Hematopoietic multipotent progenitor cell (in vitro differentiated cells): ENCODE results near the gene HEATR5A. TPM values are rescaled to one million over a fixed set of nuclear protein-coding genes. Genes with fewer than 3 reads are reported as not detected.
"Not testable (repeated sequence)": the region's sequence is repeated elsewhere in the genome, so short reads cannot be mapped to it uniquely, and the experiment has no call there.

Experiments
- DNase-seq, 3 donors: peaks; one replicate each; pipeline ENCODE4 v3.0.0-alpha.2; 2011 to 2015; ENCODE audit warnings: low read depth in 2 of 3, low spot score in 2 of 3
- total RNA-seq: library from RNA; depleted of rRNA; stranded (reverse); fragments of >200 nt; gene quantifications from one replicate; pipeline ENCODE4 v1.2.3, GENCODE V29; 2012

Gene HEATR5A
- total RNA-seq, 1 donor: 8.6 TPM

DNA sequence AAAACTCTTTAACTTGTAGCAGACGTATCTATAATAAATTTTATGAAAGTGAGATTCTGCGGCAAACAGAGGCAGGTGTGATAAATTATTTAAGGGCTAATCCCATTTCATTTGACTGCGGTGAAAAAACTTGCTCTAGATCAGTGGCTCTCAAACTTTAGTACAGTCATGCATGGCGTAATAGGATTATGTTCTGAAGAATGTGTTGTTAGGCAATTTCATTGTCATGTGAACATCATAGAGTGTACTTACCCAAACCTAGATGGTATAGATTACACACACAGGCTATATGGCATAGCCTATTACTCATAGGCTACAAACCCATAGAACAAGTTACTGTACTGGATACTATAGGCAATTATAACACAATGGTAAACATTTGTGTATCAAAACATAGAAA lies 83.7 kb downstream of the HEATR5A start:
- no peak for DNase-seq

DNA sequence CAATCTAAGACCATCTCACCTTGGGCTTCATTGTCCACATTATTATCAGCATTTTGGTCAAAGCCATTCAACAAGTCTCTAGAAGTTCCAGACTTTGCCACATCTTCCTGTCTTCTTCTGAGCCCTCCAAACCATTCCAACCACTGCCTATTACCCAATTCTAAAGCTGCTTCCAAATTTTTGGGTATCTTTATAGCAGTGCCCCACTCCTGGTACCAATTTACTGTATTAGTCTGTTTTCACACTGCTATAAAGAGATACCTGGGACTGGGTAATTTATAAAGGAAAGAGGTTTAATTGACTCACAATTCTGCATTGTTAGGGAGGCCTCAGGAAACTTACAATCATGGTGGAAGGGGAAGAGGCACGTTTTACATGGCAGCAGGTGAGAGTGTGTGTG lies 89.0 kb downstream of the HEATR5A start:
- DNase-seq: not testable (repeated sequence)

- DNase-seq: not testable (repeated sequence)
Observed at GRCh38 chr14:31329876-31330521, 90.4 kb downstream of the HEATR5A start.

DNA sequence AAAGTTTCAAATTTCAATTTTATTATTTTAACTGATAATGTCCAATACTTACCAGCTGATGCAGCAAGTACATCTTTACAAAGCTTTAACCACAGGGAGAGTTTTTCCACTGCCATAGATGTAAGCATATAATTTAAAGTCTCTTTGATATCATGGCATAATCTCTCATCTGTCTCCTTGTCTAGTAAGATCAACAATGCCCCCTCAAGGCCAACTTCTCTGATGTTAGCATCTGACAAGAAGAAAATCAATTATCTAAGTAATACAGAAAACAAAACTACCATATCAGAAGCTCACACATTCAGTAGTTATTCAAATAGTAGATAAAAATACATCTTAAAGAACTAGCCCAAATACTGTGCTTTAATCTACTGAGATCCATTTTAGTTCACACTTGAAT lies 94.2 kb downstream of the HEATR5A start:
- peak in 2 of 3 donors; percentile 13 to 52 for DNase-seq

DNA sequence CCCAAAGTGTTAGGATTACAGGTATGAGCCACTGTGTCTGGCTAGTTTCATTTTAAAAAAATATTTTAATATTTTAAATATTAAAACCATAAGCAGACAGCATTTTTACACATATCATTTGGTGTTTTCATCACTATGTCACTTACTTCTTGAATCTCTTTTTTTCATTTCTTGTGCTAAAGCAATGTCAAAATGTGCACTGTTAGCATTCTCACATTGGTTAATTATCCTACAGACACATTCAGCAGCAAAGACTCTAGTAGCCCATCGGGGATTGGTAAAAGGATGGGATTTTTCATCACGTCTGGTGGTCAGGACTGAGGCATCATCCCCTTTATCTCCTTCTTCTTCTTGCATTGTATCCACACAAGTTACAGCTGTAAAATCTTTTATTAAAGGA lies 96.9 kb downstream of the HEATR5A start:
- DNase-seq: no peak

GRCh38 chr14:31320922-31321766 lies 99.2 kb downstream of the HEATR5A start:
- no peak for DNase-seq

DNA sequence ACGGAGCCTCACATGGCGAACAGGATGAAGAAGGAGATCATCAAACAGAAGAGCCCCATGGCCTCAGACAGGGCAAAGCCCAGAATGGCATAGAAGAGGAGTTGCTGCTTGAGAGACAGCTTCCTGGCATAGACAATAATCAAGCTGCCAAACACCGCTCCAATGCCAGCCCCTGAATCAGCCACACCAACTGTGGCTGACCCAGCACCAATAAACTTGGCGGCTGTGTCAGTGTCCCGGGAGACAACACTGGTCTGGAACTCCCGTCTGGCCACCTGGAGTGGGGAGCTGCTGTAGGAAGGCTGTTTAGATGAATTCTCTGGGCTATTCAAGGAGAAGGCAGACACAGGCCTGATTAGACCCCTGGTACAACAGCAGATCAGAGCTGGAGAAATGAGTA lies 100.1 kb downstream of the HEATR5A start:
- no peak for DNase-seq

DNA sequence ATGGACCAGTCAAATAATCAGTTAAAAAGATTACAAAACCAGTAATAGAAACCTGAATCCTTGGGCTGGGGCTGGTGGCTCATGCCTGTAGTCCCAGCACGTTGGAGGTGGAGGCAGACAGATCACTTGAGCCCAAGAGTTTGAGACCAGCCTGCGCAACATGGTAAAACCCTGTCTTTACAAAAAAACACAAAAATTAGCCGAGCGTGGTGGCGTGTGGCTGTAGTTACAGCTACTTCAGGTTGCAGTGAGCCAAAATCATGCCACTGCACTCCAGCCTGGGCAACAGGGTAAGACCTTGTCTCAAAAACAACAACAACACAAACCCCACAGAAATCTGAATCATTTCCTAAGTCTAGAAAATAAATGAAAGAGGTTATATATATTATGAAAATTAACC lies 100.6 kb downstream of the HEATR5A start:
- DNase-seq: no peak

- DNase-seq: no peak
Observed at GRCh38 chr14:31312934-31313333, 107.4 kb downstream of the HEATR5A start.

GRCh38 chr14:31312370-31312769 lies 108.0 kb downstream of the HEATR5A start:
- DNase-seq: not testable (repeated sequence)

DNA sequence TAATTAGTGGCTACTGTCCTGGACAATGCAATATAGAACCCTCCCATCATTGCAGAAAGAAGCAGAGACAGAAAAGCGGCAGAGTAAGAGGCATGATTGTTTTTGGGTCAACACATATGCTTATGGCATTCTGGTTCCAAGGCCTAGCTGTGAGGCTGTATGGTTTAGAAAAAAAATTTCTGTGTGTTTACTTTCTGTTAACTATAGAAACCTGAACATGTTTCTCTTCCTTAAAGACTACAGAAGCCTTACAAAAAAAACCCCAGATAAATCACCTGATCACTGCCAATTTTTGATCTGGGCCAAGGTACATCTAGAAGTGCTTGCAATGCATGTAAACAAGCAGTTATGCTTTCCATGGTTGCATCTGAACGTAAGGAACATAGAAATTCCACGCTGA lies 112.7 kb downstream of the HEATR5A start:
- DNase-seq: no peak

DNA sequence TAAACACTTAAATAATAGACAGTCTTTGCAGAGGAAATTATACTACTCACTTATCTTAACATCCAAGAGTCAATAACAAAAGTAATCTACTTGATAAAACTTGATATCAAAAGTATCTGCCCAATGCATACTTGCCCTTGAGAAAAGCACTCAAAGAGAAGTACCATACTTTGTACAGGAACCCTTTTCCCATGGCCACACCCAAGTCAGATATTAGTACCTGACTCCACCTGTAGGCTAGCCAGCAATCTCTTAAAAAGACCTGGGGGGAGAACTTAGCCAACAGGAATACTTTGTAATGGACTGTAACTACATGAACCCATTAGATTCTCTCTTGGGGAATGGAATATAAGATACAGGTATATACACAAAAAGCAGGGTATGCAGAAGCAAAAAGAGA lies 113.2 kb downstream of the HEATR5A start:
- no peak for DNase-seq

DNA sequence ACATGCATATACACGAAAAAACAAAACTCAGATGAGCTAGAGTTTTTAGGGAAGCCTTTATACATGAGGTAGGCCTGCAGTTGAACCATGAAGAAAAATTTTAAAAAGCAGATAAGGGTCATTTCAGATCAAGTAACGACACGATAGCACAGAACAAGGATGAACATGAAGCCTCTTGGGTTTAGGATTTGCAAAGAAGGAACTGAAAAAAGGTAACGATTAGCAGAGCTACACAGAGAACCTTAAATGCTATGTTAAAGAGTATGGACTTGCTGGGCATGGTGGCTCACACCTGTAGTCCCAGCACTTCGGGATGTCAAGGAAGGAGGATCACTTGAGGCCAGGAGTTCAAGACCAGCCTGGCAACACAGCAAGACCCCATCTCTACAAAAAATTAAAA lies 116.7 kb downstream of the HEATR5A start:
- DNase-seq: no peak

GRCh38 chr14:31300883-31301282 lies 119.5 kb downstream of the HEATR5A start:
- DNase-seq: no peak

DNA sequence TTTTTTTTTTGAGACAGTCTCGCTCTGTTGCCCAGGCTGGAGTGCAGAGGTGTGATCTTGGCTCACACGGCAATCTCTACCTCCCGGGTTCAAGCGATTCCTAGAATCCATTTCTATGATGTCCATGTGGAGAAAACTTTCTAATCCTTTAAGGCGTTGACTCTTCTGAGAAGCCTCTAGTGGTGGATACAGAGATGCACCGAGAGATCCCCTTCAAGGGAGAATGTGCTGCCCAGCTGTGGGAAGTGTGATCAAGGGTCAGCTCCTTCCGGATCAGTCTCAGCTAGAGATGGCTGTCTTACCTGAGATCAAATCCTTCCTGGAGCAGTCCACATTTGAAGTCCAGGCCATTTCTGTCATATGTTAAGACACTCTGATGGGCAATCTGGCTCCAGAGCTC lies 120.1 kb downstream of the HEATR5A start:
- no peak for DNase-seq

GRCh38 chr14:31297701-31298344 lies 122.5 kb downstream of the HEATR5A start:
- DNase-seq: no peak

DNA sequence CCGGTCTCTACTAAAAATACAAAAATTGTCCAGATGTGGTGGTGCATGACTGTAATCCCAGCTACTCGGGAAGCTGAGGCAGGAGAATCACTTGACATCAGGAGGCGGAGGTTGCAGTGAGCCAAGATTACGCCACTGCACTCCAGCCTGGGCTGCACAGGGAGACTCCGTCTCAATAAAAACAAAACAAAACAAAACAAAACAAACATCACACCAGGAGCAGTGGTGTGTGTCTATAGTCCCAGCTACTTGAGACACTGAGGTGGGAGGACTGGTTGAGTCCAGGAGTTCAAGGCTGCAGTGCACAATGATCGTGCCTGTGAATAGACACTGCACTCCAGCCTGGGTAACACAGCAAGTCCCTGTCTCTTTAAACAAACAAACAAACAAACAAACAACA lies 123.2 kb downstream of the HEATR5A start:
- DNase-seq: no peak

DNA sequence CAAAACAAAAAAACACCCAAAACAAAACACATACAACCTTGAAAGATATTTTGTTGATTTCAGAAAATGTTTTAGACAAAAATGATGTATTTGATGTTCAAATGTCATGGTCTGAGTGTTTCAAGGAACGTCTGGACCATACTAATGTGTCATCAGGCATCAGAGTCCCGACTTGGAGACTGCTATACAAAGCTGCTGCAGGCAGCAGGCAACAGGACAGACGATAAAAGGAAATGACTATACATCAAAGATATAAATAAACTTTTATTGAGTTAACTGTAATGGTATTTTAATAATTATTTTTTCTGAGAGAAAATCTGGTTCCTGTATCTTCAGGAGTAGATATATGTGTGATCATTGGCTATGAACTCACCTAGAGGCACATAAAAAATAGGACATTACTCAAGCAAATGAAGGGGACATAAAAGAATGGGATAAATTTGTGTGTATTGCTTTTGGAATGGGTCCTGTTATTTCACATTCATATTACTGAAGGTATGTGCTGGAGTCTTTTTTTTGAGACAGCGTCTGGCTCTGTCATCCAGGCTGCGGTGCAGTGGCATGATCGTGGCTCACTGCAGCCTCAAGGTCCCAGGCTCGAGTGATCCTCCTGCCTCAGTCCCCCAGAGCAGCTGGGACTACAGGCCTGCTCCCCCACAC lies 125.5 kb downstream of the HEATR5A start:
- no peak for DNase-seq

GRCh38 chr14:31292937-31293616 lies 127.3 kb downstream of the HEATR5A start:
- no peak for DNase-seq

GRCh38 chr14:31291210-31291609 lies 129.1 kb downstream of the HEATR5A start:
- peak in 1 of 3 donors; percentile 55 for DNase-seq
